NCI-H1436 treated with DMSO at 0.1 percent for 48 hours (cell line): ENCODE results near the gene ERVK3-1.
"Not testable (repeated sequence)": the region's sequence is repeated elsewhere in the genome, so short reads cannot be mapped to it uniquely, and the experiment has no call there.

Source experiments
- DNase-seq: peaks from one replicate; lab custom pipeline; 2025; lab: John Stamatoyannopoulos, UW

ERVK3-1 gene

GRCh38 chr19:58304748-58305064 lies 471 bp upstream of the ERVK3-1 start:
- no peak for DNase-seq

DNA sequence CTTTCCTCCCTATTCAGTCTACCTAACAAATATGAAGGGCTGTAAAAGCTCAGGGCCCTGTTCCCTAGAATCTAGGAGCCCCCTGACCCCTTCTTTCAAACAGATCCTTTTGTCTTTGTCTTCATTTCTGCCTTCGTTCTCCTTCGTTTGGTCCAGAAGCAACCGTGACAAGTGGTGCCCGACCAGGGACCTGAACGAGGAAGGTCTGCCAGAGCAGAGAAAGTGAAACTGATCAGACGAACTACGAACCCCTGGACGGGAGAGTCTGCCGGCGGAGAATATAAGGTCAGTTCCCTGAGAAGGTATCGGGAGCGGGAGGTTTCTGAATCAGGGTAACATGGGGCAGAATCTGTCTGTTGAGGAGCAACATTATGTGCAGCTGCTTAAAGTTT lies 751 bp downstream of the ERVK3-1 start:
- no peak for DNase-seq

GRCh38 chr19:58307736-58308135 lies 2.6 kb downstream of the ERVK3-1 start:
- DNase-seq, result no peak

GRCh38 chr19:58310685-58311084 lies 5.5 kb downstream of the ERVK3-1 start:
- DNase-seq, result not testable (repeated sequence)

- no peak for DNase-seq
Observed at GRCh38 chr19:58311345-58311865, 6.2 kb downstream of the ERVK3-1 start.

GRCh38 chr19:58315580-58315979 lies 10.4 kb downstream of the ERVK3-1 start:
- DNase-seq, result no peak

DNA sequence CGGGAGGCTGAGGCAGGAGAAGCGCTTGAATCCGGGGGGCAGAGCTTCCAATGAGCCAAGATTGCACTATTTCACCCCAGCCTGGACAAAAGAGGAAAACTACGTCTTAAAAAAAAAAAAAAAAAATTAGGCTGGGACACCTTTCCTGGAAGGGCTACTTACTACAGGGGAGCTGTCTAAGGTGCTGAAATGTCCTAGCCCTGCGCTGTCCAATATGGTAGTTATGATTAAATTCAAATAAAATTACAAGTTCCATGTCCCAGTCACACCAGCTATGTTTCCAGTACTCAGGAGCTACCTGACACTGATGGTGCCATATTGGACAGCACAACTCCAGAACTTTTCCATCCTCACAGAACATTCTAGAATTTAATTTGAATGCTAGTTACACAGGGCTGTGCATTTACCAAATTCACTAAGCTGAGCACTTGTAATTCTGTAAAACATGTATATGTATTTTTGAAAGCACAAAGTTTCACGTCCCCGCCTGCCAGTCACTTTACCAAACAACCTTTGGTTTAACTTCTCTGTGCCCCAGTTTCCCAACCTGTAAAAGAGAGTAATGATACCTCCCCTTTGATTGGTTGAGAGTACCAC lies 12.4 kb downstream of the ERVK3-1 start:
- DNase-seq, result no peak

DNA sequence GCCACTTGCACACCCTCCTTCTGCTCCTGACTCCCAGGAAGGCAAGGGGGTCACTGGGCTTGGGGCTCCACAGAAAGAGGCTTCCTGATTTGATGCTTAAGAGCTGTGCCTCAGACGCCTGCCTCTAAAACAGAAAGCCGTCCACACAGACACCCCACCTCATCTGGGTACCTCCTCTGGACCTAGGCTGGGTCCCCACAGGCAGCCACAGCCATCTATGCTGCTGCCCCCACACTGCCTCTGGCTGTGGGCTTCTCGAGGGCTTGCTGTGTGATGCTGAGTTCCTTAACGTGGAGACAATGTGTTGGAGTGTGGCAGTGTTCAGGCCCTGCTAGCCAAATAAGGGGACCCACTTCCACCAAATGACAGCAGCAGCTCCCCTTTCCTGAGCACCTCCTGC lies 13.1 kb downstream of the ERVK3-1 start:
- DNase-seq, result no peak

GRCh38 chr19:58319241-58319640 lies 14.1 kb downstream of the ERVK3-1 start:
- DNase-seq, result no peak

- DNase-seq, result no peak
Observed at GRCh38 chr19:58325311-58326022, 20.3 kb downstream of the ERVK3-1 start.

DNA sequence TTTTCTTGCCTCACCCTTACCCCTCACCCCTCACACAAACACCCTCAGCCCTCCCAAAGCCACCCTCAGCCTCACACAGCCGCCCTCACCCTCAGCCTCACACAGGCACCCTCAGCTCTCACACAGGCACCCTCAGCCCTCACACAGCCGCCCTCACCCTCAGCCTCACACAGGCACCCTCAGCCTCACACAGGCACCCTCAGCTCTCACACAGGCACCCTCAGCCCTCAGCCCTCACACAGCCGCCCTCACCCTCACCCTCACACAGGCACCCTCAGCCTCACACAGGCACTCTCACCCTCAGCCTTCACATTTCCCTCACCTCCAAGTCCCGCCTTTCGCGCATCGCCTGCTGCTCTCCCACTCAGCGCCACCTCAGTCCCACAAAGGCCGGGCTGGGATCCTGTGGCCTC lies 21.3 kb downstream of the ERVK3-1 start:
- DNase-seq, result no peak

DNA sequence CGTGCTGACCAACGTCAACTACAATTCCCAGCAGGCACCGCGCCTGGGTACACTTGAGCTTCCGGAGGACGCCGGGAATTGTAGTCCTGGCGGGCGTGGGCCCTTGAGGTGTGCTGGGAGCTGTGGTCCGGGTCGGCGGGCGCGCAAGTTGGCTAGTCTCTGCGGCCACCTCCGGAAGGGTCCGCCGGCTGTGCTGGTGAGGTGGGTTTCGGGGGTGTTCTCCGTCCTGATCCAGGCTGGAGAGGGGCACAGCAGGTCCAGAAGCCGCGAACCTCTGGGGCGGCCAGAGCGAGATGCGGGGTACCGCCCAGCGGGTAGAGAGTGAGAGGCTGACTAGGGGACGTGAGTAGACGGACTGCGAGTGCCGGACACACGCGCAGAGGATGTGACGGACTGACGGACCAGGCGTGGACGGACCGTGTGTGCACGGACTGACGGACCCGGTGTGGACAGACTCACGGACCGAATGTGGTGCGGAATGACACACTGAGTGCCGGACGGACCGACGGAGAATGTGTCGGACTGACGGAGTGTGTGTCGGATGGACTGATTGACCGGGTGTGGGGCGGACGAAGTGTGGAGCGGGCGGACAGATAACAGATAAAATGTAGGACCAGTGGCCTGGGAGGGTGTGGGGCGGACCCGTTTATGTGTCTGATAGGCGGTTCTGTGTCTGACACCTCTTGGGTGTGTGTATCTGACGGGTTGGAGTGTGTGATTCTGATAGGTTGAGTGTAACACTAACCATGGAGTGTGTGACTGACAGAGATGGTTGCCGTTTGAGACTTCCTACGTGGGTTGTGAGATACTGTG lies 21.9 kb downstream of the ERVK3-1 start, which contains the start of gene ZSCAN22:
Gene ZSCAN22, plus strand, starts transcription at position 81 of the 813 bp plus-strand sequence. CDS start 7,809 bp downstream, outside the sequence.
- peak; percentile 76 for DNase-seq

GRCh38 chr19:58328999-58329398 lies 23.8 kb downstream of the ERVK3-1 start:
- no peak for DNase-seq

DNA sequence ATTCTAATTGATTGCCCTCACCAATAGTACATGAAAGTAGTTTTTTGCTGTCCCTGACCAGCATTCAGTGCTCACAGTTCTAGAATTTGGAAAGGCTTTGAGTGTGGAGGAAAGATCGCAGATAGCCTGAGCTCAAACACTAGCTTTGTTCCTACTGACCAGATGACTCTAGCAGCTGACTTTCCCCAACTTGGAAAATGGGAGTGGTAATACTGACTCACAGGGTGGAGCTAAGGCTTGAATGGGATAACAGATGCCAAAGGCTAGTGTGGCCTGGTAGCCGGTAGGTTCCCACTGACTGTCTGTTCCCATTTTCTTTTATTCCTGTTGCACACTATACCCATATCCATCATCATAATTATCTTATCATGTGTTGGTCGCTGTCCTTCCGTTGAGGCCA lies 25.3 kb downstream of the ERVK3-1 start:
- no peak for DNase-seq

- no peak for DNase-seq
Observed at GRCh38 chr19:58332697-58333096, 27.5 kb downstream of the ERVK3-1 start.

- no peak for DNase-seq
Observed at GRCh38 chr19:58334691-58335249, 29.6 kb downstream of the ERVK3-1 start.

DNA sequence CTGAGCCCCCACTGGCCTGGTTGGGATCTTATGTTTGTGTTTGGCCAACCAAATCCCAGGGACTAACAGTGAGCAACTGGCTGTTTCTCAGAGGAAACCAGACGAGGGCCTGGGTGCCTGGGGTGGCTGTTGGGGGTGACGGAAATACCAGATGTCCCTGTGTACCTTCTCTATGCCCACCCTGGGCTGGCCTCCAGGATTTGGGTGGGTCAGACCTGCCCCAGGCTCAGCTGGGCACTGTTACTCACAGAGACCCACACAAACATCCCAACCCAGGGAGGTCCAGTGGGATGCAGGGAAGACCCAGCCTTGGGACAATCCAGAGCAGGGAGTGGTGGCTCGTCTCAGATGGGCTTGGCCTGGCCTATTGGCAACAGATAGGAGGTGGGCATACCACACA lies 30.5 kb downstream of the ERVK3-1 start:
- DNase-seq, result no peak

- DNase-seq, result no peak
Observed at GRCh38 chr19:58336216-58336615, 31.0 kb downstream of the ERVK3-1 start.

- DNase-seq, result no peak
Observed at GRCh38 chr19:58336820-58337219, 31.6 kb downstream of the ERVK3-1 start.

- DNase-seq, result no peak
Observed at GRCh38 chr19:58338336-58338735, 33.2 kb downstream of the ERVK3-1 start.

- no peak for DNase-seq
Observed at GRCh38 chr19:58338825-58339558, 33.8 kb downstream of the ERVK3-1 start.

GRCh38 chr19:58345558-58345957 lies 40.4 kb downstream of the ERVK3-1 start:
- no peak for DNase-seq
